GM21360 (cell line): ENCODE results near the gene TMEM95.
A peak's percentile ranks its signal among the peaks of the same experiment; 100 is the strongest.

ENCODE experiments used
- ATAC-seq: cut with Tn5 transposase; IDR thresholded peaks from one replicate; pipeline ENCODE4 v1.9.1; 2021; ENCODE audit warnings: mild to moderate bottlenecking, moderate library complexity; ENCODE audit not compliant: unreplicated experiment

Gene TMEM95, protein sequence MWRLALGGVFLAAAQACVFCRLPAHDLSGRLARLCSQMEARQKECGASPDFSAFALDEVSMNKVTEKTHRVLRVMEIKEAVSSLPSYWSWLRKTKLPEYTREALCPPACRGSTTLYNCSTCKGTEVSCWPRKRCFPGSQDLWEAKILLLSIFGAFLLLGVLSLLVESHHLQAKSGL

DNA sequence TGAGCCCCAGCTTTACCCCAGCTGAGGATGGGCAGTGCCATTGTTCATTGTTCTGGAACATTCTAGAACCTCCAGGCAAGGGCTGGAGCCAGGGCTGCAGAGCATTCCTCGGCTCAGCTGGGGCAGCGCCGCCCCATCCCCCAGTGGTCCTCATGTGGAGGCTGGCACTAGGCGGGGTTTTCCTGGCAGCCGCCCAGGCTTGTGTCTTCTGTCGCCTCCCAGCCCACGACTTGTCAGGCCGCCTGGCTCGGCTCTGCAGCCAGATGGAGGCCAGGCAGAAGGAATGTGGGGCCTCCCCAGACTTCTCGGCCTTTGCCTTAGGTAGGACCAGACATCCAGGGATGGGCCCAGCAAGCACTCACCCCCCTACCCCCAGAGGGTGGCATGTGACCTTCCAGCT lies at the start of gene TMEM95:
TMEM95 (plus strand) TSS at position 104 of the 400 bp plus-strand sequence; CDS start at position 153, 49 bp downstream.
- ATAC-seq = no peak

DNA sequence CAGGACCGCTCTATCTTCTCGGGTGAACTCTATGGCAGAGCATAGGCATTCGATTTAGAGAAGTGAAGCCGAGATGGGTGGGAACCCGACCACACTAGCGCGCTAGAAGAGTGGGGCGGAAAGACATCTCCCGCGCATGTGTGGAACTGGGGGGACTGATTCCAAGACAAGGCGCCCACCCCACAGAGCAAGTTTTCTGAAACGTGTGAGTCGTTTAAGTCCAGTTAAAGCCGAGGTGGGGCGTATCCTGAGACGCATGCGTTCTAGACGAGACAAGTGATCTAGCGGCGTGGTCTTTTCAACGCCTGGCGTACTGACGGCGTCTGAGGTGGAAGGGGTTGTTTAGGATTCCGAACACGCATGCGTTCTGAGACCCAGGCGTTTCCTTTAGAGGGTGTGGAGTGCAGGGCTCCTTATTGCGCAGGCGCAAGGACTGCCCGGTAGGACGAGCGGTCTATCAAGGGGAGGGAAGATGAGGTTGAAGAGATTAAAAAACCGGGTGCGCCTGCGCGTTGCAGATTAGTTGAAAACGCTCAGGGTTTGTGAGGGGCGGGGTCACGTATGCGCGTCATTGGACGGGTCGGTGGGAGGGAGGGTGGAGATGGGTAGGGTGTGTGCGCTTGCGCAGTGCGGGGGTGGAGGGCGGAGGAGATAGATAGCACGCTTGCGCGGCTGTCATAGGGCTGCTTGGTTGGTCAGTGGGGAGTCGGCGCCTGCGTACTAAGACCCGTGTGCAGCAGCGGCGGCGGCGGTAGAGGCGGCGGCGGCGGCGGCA lies 47.9 kb upstream of the TMEM95 start, which contains the start of gene EIF5A:
EIF5A (plus strand) TSS at position 718 of the 775 bp plus-strand sequence. CDS start 2,008 bp downstream, outside the sequence.
- ATAC-seq = peak; percentile 55

DNA sequence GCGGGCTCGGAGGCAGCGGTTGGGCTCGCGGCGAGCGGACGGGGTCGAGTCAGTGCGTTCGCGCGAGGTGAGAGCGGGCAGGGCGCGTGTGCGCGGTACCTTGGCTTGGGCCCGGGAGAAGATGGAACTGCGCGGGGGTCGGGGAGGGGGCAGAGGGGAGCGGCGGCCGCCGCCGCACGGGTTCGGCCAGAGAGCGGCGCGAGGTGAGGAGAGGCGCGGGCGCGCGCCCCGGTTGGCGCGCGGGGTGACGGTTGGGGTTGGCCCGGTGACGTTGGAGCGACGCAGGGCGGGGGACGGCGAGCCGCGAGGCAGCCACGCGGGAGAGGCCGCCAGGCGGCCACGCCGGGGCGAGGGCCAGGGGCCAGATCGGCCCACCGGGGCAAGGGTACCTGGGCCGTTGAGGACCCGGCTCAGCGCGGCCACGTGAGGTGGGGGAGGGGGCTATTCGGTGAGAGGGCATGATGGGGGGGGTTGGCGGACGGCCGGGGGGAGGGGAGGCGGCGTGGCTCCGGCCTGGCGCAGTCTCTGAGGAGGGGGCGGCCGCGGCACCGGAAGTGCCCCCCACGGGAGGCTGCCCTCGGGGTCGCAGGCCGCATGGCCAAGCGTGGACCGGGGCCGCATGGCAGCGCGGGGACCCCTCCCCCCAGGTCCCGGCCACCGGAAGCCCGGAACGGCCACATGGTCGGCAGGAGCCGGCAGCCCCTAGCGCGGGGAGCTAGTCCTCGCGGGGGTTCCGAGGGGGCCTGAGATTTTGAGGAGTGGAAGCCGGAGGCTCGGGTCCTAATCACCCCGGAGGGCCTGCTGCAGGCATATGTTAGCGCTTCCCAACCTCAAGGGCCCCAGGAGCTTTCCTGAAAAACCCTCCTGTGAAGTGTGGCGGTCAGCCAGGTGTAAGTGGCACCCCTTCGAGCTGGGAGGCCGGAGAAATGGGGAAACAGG lies 47.0 kb upstream of the TMEM95 start:
- ATAC-seq = peak; percentile 3

DNA sequence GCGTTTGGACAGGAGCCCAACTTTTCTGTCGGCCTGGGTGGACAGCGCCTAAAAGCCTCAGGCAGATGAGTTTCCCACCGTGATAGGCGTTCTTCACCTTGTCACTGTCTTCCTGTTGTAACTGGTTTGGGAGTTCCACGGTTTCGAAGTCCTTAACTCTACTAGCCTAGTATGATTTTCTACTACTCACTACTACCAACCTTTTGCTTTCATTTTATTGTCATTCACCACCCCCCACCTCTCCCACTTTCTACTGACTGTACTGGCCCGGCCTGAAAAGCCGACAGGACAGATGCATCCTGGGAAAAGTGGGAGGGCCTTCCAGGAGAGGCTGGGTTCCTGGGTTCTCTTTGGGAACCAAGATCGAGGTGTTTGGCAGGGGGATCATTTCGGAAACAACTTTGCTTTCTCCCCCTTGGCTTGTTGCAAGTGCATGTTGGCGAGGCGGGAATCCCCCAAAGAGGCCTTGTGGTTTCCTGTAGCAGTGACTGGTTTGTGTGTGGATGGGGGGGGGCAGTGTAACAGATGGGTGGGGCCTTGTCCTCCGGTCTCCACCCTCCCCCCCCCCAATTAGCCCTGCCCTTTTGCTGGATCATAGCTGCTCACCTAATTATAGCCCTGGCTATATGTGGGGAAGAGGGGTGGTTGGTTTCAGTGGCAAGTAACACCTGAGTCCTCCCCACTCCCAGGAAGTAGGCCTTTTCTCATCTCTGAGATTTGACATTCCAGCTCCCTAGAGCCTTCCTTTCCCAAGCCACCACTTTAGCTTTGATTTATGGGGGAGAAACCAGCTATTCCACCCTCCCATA lies 46.1 kb upstream of the TMEM95 start:
- ATAC-seq = no peak

DNA sequence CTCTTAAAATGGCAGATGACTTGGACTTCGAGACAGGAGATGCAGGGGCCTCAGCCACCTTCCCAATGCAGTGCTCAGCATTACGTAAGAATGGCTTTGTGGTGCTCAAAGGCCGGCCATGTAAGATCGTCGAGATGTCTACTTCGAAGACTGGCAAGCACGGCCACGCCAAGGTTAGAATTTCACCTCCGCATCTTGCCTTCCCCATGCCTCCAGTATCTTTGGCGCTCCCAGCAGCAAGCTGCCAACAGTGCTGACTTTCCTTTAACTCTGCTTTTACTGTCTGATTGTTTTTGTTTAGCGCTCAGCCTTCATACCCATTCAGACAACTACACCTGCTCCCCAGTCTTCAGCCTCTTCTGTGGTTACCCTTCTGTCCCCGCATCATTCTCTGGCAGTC lies 45.3 kb upstream of the TMEM95 start:
- ATAC-seq = no peak

DNA sequence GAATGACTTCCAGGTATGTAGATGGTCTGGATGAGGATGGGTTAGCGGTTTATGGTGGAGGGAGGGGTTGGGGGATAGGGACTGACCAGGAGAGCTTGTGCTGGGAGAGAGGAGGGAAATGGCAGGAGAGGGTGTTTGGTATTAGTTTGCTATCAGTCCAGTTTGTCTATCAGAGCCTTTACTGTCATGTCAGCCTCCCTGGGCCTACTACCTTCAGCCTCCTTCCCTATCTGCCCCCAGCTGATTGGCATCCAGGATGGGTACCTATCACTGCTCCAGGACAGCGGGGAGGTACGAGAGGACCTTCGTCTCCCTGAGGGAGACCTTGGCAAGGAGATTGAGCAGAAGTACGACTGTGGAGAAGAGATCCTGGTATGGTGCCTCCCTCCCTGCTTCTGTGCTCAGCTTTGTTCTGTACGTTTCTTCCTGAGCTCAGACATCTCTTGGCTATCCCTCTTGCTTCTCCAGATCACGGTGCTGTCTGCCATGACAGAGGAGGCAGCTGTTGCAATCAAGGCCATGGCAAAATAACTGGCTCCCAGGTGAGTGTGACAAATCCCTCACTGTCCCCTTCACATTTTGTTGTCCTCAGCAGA lies 43.7 kb upstream of the TMEM95 start:
- ATAC-seq = no peak

DNA sequence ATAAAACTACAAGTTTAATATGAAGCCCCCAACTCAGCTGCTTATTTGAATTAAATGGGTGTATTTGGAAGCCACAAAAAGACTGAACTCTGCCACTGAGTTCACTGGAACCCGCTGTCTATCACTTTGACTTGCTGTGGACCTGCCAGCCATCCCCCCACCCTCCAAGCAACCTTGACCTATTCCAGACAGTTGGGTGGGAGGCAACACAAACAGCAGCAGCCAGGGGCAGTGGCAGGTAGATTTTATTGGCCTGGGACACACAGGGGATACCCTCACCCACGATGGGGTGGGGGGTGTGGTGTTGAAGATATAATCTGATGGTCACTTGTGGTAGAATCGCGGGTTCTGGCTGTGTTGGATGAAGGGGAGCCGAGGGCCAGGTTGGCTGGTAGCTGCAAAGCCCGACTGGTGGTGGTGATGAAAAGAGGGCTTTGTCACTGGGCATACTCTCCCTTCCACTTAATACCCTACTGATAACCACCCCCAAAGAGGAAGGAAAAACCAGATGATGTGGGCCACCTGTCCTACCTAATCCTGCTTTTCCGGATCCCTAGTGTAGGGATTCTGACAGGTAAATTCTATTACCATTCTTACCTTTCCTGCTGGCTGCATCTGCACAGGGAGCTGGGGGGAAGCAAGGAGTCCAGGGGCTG lies 42.4 kb upstream of the TMEM95 start:
- no peak for ATAC-seq

DNA sequence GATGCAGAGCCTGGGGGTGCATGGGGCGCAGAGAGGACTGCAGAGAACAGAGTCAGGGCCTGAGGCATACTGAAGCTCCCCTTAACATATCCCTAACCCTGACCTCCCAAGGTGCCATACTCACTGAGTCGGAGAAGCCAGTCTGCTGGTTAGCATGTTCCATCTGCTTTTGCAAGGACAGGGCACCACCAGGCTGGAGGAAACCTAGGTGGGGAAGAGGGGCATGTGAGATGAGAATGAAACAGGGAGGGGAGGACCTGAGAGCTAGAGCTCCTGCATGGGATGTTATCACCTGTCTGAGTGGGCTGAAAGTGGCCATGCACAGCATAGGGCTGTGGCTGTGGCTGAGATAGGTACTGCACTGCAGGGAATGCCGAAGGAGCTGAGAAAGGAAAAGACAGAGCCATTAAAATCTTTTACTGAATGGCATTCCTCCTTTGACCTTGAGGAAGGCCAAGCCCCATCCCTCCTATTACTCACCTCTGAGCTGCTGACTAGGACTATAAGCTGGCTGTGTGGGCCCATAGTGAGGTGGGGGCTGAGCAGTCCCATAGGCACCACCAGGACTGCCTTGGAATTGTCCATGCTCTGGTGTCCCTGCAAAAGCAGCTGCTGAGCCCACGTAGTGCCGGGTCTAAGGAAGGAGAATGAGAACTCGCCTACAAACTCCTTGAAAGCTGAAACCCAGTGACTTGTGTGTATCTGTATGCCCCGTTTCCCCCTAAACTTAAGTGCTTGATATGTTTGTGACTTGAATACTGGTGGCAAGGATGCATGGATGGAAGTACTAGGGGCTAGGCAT lies 41.7 kb upstream of the TMEM95 start:
- ATAC-seq = no peak

DNA sequence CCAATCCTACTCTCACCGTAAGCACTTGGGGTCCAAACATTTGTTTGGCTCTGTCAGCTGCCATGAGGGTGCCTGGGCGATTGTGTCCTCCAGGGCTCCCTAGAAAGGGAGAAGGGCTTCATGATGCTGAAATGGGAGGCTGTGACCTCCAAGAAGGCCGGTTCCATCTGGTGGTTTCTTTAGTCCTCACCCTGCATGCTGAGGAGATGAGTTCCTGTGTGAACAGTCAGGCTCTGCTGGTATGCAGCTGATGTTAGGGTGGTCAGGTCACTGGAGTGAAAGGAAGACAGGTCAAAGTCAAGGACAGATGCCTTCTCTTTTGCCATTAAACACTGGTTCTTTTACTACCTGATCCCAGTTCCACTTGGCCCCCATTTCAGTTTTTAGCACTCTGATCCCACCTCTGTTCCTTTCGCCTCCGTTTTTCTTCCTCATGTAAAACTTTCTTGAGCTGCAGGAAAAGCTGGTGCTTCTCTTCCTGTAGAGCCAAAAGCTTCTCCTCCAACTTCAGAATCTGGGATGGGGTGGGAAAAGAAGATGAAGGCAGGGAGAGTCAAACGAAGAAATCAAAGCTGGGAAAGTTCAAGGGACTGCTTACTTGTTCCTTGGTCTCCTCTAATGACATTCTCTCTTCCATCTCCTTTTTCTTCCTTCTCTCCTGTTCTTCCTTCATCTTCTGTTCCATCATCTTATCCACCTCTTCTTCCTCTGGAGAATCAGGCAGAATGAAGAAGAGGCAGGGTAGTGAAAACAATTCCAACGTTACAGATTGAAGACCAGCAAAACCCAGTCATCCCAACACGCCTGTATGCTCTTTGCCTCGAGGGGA lies 40.9 kb upstream of the TMEM95 start:
- ATAC-seq = no peak

DNA sequence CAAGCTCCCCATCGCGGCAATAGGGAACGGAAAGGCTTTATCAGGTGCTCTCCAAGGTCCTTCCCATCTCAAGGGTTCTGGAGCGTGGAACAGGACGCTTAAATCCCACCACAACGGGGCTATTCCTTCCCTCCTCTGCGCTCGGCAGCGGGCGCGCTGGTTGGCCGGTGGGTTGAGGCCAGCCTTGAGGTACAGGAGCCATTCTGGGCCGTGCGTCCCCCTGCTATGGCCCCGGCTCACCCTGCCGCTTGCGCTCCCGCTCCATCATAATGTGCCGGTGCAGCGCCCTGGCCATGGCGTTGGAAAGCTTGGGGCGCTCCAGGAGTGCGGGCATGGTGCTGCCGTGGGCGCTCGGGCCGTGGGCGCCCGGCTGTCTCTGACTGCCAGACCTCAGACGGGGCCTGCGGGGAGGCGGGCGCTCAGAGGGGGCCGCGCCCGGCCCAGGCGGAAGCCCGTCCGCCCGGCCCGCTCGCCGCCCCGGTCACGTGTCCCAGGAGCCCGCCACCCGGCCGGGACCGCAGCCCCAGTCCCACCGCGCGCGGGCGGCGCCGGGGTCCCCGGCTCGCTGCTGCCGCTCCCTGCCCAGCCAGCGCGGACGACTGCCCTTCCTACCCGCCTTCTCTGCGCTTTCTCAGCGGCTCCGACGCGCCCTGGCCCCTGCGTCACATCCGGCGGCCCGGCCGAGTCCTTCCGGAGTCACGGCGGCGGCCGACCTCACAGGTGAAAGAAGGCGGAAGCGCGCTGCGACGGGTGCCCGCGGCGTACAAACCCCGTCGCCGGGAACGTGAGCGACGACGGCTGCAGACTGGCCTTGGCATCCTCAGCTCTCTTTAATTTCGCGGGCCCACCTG lies 40.0 kb upstream of the TMEM95 start, which contains the start of gene GPS2:
GPS2 (minus strand) TSS at position 642 of the 851 bp plus-strand sequence; CDS start at position 334, 308 bp downstream.
- peak; percentile 57 for ATAC-seq

DNA sequence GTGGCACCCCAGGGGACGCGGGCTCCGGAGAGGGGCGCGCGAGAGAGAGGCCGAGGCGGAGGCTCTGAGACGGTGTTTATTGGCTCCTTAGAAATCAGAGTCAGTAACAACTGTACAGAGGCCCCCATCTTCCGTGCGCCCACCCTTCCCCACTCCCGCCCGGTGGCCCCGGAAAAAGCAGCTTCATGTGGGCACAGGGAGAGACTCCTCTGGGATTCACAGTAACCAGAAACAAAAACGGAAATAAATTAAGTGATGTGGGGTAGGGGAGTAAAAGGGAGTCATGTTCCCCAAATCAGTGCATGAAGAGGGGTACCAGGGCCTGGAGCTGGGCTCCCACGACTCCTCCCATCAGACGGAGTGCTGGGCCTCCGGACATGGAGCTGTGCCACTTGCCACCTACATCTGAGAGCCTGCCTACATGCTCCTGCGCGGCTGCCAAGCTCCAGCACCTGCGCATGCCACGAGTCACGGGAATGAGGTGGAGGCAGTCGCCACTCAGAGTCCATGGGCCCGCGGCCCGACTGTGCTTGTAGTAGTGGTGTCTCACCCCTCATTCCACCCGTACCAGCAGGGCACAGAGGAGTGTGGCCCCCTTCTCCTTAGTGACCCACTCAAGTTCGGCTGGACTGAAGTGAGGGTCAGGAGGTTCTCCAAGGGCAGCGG lies 39.3 kb upstream of the TMEM95 start:
- no peak for ATAC-seq

DNA sequence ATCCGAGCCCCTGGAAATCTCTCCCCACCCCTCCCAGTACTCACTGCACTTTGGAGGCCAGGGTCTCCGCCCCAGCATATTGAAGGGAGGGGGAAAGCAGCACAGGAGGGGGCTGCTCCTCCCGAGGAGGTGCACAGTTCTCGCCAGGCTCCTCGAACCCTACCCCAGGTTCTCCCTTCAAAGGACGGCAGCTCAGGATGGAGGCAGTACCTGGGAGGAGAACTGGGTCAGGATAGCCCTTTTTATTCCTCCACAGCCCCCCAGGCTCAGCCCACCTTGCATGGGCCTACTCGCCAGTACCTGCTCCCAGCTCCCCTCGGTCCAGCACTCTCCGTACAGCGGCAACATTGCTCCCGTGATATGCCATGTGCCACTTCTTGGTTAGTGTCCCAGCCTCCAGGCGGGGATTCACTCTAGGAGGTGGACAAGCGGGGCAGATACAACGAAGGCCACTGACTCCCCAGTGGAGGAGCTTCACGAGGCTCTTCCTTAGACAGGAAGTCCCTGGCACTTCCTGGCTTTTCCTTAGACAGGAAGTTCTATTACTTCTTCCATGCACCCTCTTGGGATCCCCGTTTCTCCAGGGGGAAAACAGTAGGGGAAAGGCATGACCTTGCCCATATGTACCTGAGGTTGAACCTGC lies 37.7 kb upstream of the TMEM95 start:
- ATAC-seq = no peak

DNA sequence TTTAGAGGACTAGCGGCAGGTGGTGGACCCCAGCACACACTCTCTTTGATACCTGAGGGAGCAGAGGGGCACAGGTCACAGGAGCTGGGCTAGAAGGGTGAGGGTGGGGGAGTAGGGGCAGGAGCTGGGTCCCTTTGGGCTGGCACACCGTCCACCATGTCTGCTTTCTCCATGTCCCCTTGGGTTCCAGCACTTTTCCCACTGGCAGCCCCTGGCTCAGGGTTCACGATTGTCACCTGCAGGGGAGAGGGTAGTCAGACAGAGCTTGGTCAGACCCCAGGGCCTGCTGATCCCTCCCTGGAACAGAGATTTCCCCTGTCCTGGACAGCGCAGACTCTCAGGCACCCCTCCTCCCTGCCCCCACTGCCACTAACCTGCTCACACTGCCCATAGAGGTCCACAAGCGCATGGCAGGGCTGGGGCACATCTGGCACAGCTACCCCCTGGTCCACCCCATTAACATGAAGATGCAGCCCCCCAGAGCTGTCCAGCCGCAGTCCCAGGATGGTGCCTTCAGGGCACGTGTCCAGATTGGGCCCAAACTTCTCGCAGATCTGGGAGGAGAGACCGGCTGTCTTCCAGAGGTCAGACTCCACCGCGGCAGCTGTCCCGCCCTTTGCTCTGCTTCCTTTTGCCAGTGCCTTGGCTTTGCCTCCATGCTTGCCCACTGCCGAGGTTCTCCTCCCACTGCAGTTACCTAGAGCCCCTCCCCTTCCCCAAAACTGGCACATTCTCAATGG lies 36.7 kb upstream of the TMEM95 start:
- ATAC-seq = no peak

DNA sequence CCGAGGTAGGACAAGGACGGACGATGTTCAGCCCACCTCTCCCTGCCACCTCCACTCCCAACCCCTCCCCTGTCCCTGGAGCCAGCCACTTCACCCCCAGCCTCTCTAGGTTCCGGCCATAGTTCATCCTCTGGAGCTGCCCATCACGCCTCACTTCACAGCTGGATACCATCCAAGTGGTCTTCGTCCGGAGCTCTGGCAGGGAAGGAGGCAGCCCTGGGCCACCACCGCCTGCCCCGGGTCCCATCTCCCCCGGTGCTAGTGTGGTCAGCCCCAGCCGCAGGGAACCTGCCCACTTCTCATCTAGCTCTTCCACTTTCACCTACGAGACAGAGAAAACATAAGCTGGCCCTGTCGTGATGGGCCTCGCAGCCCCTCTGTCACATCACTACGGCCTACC lies 33.5 kb upstream of the TMEM95 start:
- ATAC-seq = no peak

DNA sequence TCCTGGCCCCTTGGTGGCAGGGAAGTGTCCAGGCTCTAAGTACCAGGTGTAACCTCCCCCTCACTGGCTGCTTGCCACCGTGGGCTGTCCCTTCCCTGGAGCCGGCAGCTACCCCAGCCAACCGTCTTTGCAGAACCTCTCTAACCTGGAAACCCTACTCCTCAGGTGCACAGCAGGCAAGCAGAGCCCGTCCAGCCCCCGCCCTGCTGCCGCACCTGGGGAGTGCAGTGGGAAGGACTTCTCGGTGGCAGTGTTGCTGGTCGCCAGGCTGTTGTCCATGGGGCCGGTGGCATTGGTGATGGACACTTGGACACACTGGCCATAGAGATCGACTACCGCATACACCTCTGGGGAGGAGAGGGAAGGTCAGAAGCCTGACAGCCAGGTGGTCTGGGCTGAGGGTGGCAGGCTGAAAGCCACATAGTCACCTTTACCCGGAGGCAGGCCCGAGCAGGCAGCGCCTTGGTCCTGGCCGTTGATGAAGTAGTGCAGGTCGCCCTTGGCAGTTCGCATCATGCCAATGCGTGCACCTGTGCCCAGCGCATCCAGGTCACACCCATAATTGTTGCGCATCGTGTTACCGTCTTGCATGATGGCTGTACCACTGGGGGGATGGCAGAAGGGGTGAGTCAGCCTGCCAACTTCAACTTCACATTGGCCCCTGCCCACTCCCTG lies 32.3 kb upstream of the TMEM95 start:
- ATAC-seq = no peak
